Pancreas (tissue), 10 donors: Measurements from ENCODE around the gene PARD3B. TPM values are rescaled to one million over a fixed set of nuclear protein-coding genes. Genes with fewer than 3 reads are reported as not detected.

Source experiments
- ATAC-seq, 4 donors: fragments of 200-7000 bp; cut with Tn5 transposase; one replicate each; pipeline versions ENCODE4 v1.8.0 to v1.9.1; 2020; ENCODE audit warnings: mild to moderate bottlenecking in 4 of 4, moderate library complexity in 4 of 4
- DNase-seq, 6 donors: peaks; one replicate each; pipeline ENCODE4 v3.0.0-alpha.2; 2020
- FAIRE-seq: peaks from 2 replicates; lab custom pipeline; 2012; peaks lifted over from hg19 to GRCh38; lab: Jason Lieb, UNC
- H3K27ac ChIP-seq, 4 donors: fragments of 200-600 bp; sonication (generic); 1 replicate in 3 of 4; 2 replicates in 1 of 4; pipeline versions ENCODE4 v1.5.0 to v1.8.0; 2020
- H3K27me3 ChIP-seq, 4 donors: fragments of 200-600 bp; one replicate each; pipeline ENCODE4 v1.8.0; 2021
- H3K36me3 ChIP-seq, 3 donors: fragments of 200-600 bp; sonication (generic) in 1 of 3; one replicate each; pipeline versions ENCODE4 v1.5.0 to v1.8.0; 2020 to 2021
- H3K4me1 ChIP-seq, 3 donors: fragments of 200-600 bp; one replicate each; pipeline ENCODE4 v1.8.0; 2021
- H3K4me3 ChIP-seq, 4 donors: fragments of 200-600 bp; sonication (generic) in 2 of 4; one replicate each; pipeline versions ENCODE4 v1.5.0 to v1.8.0; 2020 to 2021
- H3K9me3 ChIP-seq, 4 donors: fragments of 200-600 bp; one replicate each; pipeline ENCODE4 v1.8.0; 2021
- CTCF ChIP-seq, 4 donors: fragments of 200-600 bp; sonication (generic) in 3 of 4; IDR thresholded peaks; one replicate each; pipeline versions ENCODE4 v1.5.0 to v1.8.0; 2021; ENCODE audit warnings: antibody characterized with exemption in 4 of 4
- WGBS, 2 donors: extraction: QIAGEN DNeasy Blood & Tissue Kit; methylation state at CpG; one replicate each; pipeline ENCODE4 v1.1.7; 2013; 5-methylcytosine and 5-hydroxymethylcytosine counted together
- intact Hi-C, 3 donors: fragments of 100-400 bp; cut with DNase I; formaldehyde crosslinking; loops; one replicate each; pipeline versions ENCODE4 v1.11.1 to v1.14.2; 2022
- polyA plus RNA-seq, 2 donors: library from polyadenylated mRNA; stranded (reverse); fragments of 200-250 nt; gene quantifications; one replicate each; pipeline ENCODE4 v1.2.3, GENCODE V29; 2013
- total RNA-seq, 6 donors: library from RNA; stranded (reverse); fragmentation: NEBNext Ultra II Directional in 4 of 6; extraction: Animal tissue kit (Norgen Biotek cat#: 25700) in 4 of 6; gene quantifications; one replicate each; pipeline versions ENCODE4 v1.2.1 to v1.2.4, GENCODE V29; 2021 to 2023
- donor health status: healthy with polysubstance abuse.
- donor health status: DM: no; HTN: no; CAD: no; lungs with moderate emphysema.
- donor health status: DM: no; HTN: no; CAD: no.
- donor health status: control.
- donor health status: control.
- donor health status: Bipolar disorder and iron deficiency.
- donor health status: DM: yes; HTN: yes; CAD: no.
- donor health status: DM: no; HTN: no; CAD: no.
- donor health status: DM: no; HTN: no; CAD: no.
- donor health status: DM: yes; HTN: yes; CAD: no.

The PARD3B gene
- total and polyA plus RNA-seq, 8 donors, result 2.8 to 21.5 (median 12.7) TPM

GRCh38 chr2:205094031-205094430 lies 548.8 kb downstream of the PARD3B start:
- no peaks in the 10 kb centered on the region for H3K36me3 ChIP-seq
- no peak overlapping the region for H3K27ac ChIP-seq
- H3K4me3 ChIP-seq, result no peak overlapping the region
- no peak for TF ChIP-seq CTCF (IDR thresholded peaks at IDR 0.05)
- FAIRE-seq (no peak), DNase-seq (no peak), ATAC-seq (no peak)
- intact Hi-C loops, result no loop called here
- H3K9me3 ChIP-seq, result no peaks in the 10 kb centered on the region
- no peaks in the 10 kb centered on the region for H3K27me3 ChIP-seq
- WGBS, 2 donors, result 94 to 98% methylated on average over 3 of the region's 3 CpGs
- H3K4me1 ChIP-seq, result no peaks in the 10 kb centered on the region

GRCh38 chr2:205103699-205104098 lies 558.4 kb downstream of the PARD3B start:
- ATAC-seq (no peak), DNase-seq (no peak), FAIRE-seq (no peak)
- no peak overlapping the region for H3K27ac ChIP-seq
- intact Hi-C loops, result no loop called here
- H3K27me3 ChIP-seq, result no peaks in the 10 kb centered on the region
- H3K36me3 ChIP-seq, result no peaks in the 10 kb centered on the region
- 96% methylated on average over 2 of the region's 2 CpGs for WGBS, 2 donors
- no peaks in the 10 kb centered on the region for H3K9me3 ChIP-seq
- H3K4me1 ChIP-seq, result no peaks in the 10 kb centered on the region
- TF ChIP-seq CTCF (IDR thresholded peaks at IDR 0.05), result no peak
- H3K4me3 ChIP-seq, result no peak overlapping the region

GRCh38 chr2:205107810-205108209 lies 562.5 kb downstream of the PARD3B start:
- ATAC-seq (no peak), FAIRE-seq (no peak), DNase-seq (no peak)
- WGBS, 2 donors, result 76 to 81% methylated on average over 2 of the region's 2 CpGs
- H3K4me1 ChIP-seq, result no peaks in the 10 kb centered on the region
- H3K27me3 ChIP-seq, result no peaks in the 10 kb centered on the region
- no peak for TF ChIP-seq CTCF (IDR thresholded peaks at IDR 0.05)
- H3K4me3 ChIP-seq, result no peak overlapping the region
- H3K36me3 ChIP-seq, result no peaks in the 10 kb centered on the region
- H3K27ac ChIP-seq, result no peak overlapping the region
- no peaks in the 10 kb centered on the region for H3K9me3 ChIP-seq
- intact Hi-C loops, result no loop called here

GRCh38 chr2:205115511-205115910 lies 570.2 kb downstream of the PARD3B start:
- no peak for TF ChIP-seq CTCF (IDR thresholded peaks at IDR 0.05)
- DNase-seq (no peak), FAIRE-seq (no peak), ATAC-seq (no peak)
- Histone ChIP-seq H3K27ac (no peak overlapping the region), H3K4me1 (no peaks in the 10 kb centered on the region), H3K27me3 (no peaks in the 10 kb centered on the region), H3K9me3 (no peaks in the 10 kb centered on the region), H3K4me3 (no peak overlapping the region), H3K36me3 (no peaks in the 10 kb centered on the region)
- intact Hi-C loops, result no loop called here
- WGBS, 2 donors, result 94 to 99% methylated on average over 2 of the region's 2 CpGs

- H3K27ac ChIP-seq, result no peak overlapping the region
- H3K27me3 ChIP-seq, result no peaks in the 10 kb centered on the region
- WGBS, 2 donors, result 94 to 97% methylated on average over 2 of the region's 2 CpGs
- no peaks in the 10 kb centered on the region for H3K36me3 ChIP-seq
- DNase-seq (no peak), FAIRE-seq (no peak), ATAC-seq (no peak)
- intact Hi-C loops, result no loop called here
- H3K4me1 ChIP-seq, result no peaks in the 10 kb centered on the region
- no peaks in the 10 kb centered on the region for H3K9me3 ChIP-seq
- TF ChIP-seq CTCF (IDR thresholded peaks at IDR 0.05), result no peak
- H3K4me3 ChIP-seq, result no peak overlapping the region
Measured at GRCh38 chr2:205117125-205117524, 571.9 kb downstream of the PARD3B start.
